Type B pancreatic cell (in vitro differentiated cells): ENCODE measurements around the gene FANCC. TPM values are rescaled to one million over a fixed set of nuclear protein-coding genes. Genes with fewer than 3 reads are reported as not detected.

Source experiments
- DNase-seq: peaks from one replicate; pipeline ENCODE4 v3.0.0; 2021; ENCODE audit warnings: mixed read lengths; ENCODE audit not compliant: unreplicated experiment; ENCODE audit errors: extremely low spot score
- H3K27ac Mint-ChIP-seq: 2 replicates; pipeline ENCODE4 v1.8.0; 2021; ENCODE audit warnings: mild to moderate bottlenecking, mixed read lengths
- H3K27me3 Mint-ChIP-seq: 2 replicates; pipeline ENCODE4 v1.8.0; 2021; ENCODE audit warnings: mixed read lengths
- H3K36me3 Mint-ChIP-seq: 2 replicates; pipeline ENCODE4 v1.8.0; 2021; ENCODE audit warnings: mixed read lengths
- H3K4me1 Mint-ChIP-seq: one replicate; pipeline ENCODE4 v1.8.0; 2021; ENCODE audit warnings: mixed read lengths; ENCODE audit not compliant: unreplicated experiment
- H3K4me3 Mint-ChIP-seq: 2 replicates; pipeline ENCODE4 v1.8.0; 2021; ENCODE audit warnings: mild to moderate bottlenecking, mixed read lengths
- H3K9me3 Mint-ChIP-seq: 2 replicates; pipeline ENCODE4 v1.8.0; 2021; ENCODE audit warnings: mixed read lengths
- CTCF ChIP-seq: fragments of 200-600 bp; sonication (generic); conservative IDR thresholded peaks from 2 replicates; pipeline ENCODE4 v1.5.0; 2021; ENCODE audit warnings: antibody characterized with exemption, mild to moderate bottlenecking
- total RNA-seq: library from RNA; stranded (reverse); gene quantifications from 2 replicates; pipeline ENCODE4 v1.2.1, GENCODE V29; 2021; ENCODE audit warnings: low replicate concordance

The FANCC gene
- total RNA-seq, 1 donor from 2014 or later, result 19.2 TPM

DNA sequence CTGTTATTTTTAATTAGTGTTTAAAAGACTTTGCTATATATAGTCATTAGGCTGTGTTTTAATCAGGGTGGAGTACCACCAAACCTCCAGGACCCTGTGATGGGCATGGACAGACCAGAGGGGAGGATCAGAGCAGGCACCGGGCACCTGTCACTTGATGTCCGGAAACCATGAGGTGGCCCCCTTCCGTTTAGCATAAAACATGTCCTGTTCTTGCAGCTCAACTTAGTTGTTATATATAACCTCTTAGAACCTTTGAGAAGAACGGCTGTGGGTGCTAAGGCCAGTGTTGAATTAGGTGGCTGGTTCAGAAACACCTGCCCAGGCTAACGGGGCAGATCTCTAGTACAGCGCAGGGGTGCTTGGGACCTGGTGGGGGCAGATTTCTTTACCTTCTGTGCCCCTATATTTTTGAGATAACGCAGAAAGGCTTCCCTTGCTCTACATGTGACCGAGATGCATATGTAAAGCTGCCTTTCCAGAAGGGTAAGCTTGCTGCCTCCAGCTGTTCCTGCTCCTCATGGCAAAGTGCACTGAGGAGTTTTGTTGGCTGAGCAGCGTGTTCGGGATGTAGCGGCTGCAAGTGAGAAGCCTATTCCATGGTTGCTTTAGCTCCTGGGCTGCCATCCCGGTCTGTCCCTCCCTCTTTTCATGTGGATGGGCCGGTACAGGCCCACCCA, 255.5 kb downstream of the FANCC start:
- Mint-ChIP-seq H3K9me3 (no peaks in the 10 kb centered on the region), H3K4me3 (no peak overlapping the region), H3K36me3 (peaks cover 38% of the 10 kb centered on the region), H3K27ac (no peak overlapping the region), H3K27me3 (no peaks in the 10 kb centered on the region), H3K4me1 (peaks cover 48% of the 10 kb centered on the region)
- no peak for TF ChIP-seq CTCF
- no peak for DNase-seq

- H3K9me3 Mint-ChIP-seq, result no peaks in the 10 kb centered on the region
- no peak overlapping the region for H3K4me3 Mint-ChIP-seq
- no peak for TF ChIP-seq CTCF
- peaks cover 55% of the 10 kb centered on the region for H3K4me1 Mint-ChIP-seq
- no peak for DNase-seq
- peak overlapping the region; percentile 17 for H3K27ac Mint-ChIP-seq
- no peaks in the 10 kb centered on the region for H3K27me3 Mint-ChIP-seq
- H3K36me3 Mint-ChIP-seq, result peaks cover 33% of the 10 kb centered on the region
Observed at GRCh38 chr9:95060916-95061315, 256.6 kb downstream of the FANCC start.

- Mint-ChIP-seq H3K36me3 (peaks cover 31% of the 10 kb centered on the region), H3K4me3 (no peak overlapping the region), H3K9me3 (no peaks in the 10 kb centered on the region), H3K27ac (no peak overlapping the region), H3K27me3 (no peaks in the 10 kb centered on the region), H3K4me1 (peaks cover 62% of the 10 kb centered on the region)
- no peak for TF ChIP-seq CTCF
- no peak for DNase-seq
Observed at GRCh38 chr9:95060234-95060633, 257.3 kb downstream of the FANCC start.

DNA sequence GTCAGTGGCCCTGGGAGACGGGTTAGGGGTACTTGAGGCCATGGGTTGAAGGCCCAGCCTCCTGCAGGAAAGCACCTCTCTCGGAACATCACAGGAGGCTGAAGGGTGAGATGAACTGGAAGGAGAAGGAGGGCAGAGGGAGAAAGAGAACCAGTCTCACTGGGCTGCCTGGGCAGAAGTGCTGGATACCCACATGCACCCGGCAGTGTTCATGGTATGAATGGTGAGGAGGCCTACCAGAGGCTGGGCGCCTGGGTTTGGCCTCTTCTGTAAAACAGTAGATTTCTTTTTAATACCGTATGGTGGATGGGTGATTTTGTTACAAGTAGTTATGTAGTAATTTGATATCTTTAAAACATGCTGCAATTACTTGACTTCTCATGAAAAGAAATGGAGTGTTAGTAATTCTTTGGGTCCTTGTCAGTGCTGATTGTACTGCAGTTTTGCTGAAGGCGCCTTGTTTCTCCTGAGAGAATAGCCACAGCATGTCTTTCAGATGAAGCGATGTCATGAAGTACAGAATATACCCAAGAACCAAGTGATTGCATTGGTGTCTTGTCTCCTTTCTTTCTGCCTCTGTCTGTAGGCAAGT, 258.6 kb downstream of the FANCC start:
- peak overlapping the region; percentile 50 for H3K4me3 Mint-ChIP-seq

GRCh38 chr9:95058121-95058785, 259.3 kb downstream of the FANCC start:
- peaks cover 65% of the 10 kb centered on the region for H3K4me1 Mint-ChIP-seq
- TF ChIP-seq CTCF, result no peak
- no peak for DNase-seq
- H3K4me3 Mint-ChIP-seq, result peak overlapping the region; percentile 68
- H3K36me3 Mint-ChIP-seq, result peaks cover 22% of the 10 kb centered on the region
- H3K27me3 Mint-ChIP-seq, result no peaks in the 10 kb centered on the region
- peak overlapping the region; percentile 73 for H3K27ac Mint-ChIP-seq
- H3K9me3 Mint-ChIP-seq, result no peaks in the 10 kb centered on the region

More for the DNA sequence above, 258.6 kb downstream of the FANCC start:
- no peak for DNase-seq
- H3K4me1 Mint-ChIP-seq, result peaks cover 69% of the 10 kb centered on the region
- H3K9me3 Mint-ChIP-seq, result no peaks in the 10 kb centered on the region
- H3K36me3 Mint-ChIP-seq, result peaks cover 22% of the 10 kb centered on the region
- peak overlapping the region; percentile 73 for H3K27ac Mint-ChIP-seq
- TF ChIP-seq CTCF, result no peak
- H3K27me3 Mint-ChIP-seq, result no peaks in the 10 kb centered on the region
